MM.1S (cell line): ENCODE measurements around the gene GBX1.

Source experiments
- DNase-seq: peaks from one replicate; pipeline ENCODE4 v3.0.0-alpha.2; 2015
- H2AFZ ChIP-seq: fragments of 300-600 bp; sonication (generic); 2 replicates; pipeline ENCODE4 v1.6.0; 2016; ENCODE audit warnings: antibody characterized with exemption, low read length
- H3F3A ChIP-seq: fragments of 300-600 bp; sonication (generic); 2 replicates; pipeline ENCODE4 v1.6.1; 2016; ENCODE audit warnings: mild to moderate bottlenecking, antibody characterized with exemption, low read length, moderate library complexity, mixed read lengths; ENCODE audit not compliant: insufficient read depth
- H3K27ac ChIP-seq: fragments of 300-600 bp; sonication (generic); 2 replicates; pipeline ENCODE4 v1.5.1; 2016; ENCODE audit warnings: mild to moderate bottlenecking, low read length
- H3K27me3 ChIP-seq: fragments of 300-600 bp; sonication (generic); replicated peaks from 2 replicates; pipeline ENCODE4 v1.6.0; 2016; ENCODE audit warnings: low read length; ENCODE audit not compliant: insufficient read depth
- H3K36me3 ChIP-seq: fragments of 300-600 bp; sonication (generic); replicated peaks from 2 replicates; pipeline ENCODE4 v1.6.1; 2016; ENCODE audit warnings: mild to moderate bottlenecking, low read length, mixed read lengths; ENCODE audit not compliant: insufficient read depth
- H3K4me1 ChIP-seq: fragments of 300-600 bp; sonication (generic); 2 replicates; pipeline ENCODE4 v1.6.1; 2016; ENCODE audit warnings: low read length, mixed read lengths
- H3K4me2 ChIP-seq: fragments of 300-600 bp; sonication (generic); 2 replicates; pipeline ENCODE4 v1.6.0; 2016; ENCODE audit warnings: low read depth, low read length
- H3K4me3 ChIP-seq: fragments of 300-600 bp; sonication (generic); 2 replicates; pipeline ENCODE4 v1.5.1; 2016; ENCODE audit warnings: low read length, mixed read lengths
- H3K79me2 ChIP-seq: fragments of 300-600 bp; sonication (generic); 2 replicates; pipeline ENCODE4 v1.6.1; 2016; ENCODE audit warnings: mixed run types, low read length, mixed read lengths
- H3K9ac ChIP-seq: fragments of 300-600 bp; sonication (generic); 2 replicates; pipeline ENCODE4 v1.6.1; 2016; ENCODE audit warnings: low read length, mixed read lengths
- H3K9me2 ChIP-seq: fragments of 300-600 bp; sonication (generic); replicated peaks from 2 replicates; pipeline ENCODE4 v1.6.1; 2016; ENCODE audit warnings: mild to moderate bottlenecking, low read length, mixed read lengths; ENCODE audit not compliant: insufficient read depth
- H3K9me3 ChIP-seq: fragments of 300-600 bp; sonication (generic); replicated peaks from 2 replicates; pipeline ENCODE4 v1.6.1; 2016; ENCODE audit warnings: mild to moderate bottlenecking, low read length, mixed read lengths; ENCODE audit not compliant: insufficient read depth
- H4K20me1 ChIP-seq: fragments of 300-600 bp; sonication (generic); 2 replicates; pipeline ENCODE4 v1.6.1; 2016; ENCODE audit warnings: mild to moderate bottlenecking, low read length, moderate library complexity, mixed read lengths; ENCODE audit not compliant: insufficient read depth
- EZH2 ChIP-seq: fragments of 300-600 bp; sonication (generic); optimal IDR thresholded peaks from 2 replicates; pipeline ENCODE3; 2017; ENCODE audit warnings: low read depth, mild to moderate bottlenecking, antibody characterized with exemption, low read length, mixed read lengths
- EZH2phosphoT487 ChIP-seq: fragments of 300-600 bp; sonication (generic); IDR thresholded peaks from 2 replicates; pipeline ENCODE4 v1.6.1; 2018; ENCODE audit warnings: antibody characterized with exemption, low read length
- TF ChIP-seq, protein P1 (sequence below): fragments of 300-600 bp; sonication (generic); IDR thresholded peaks from 2 replicates; pipeline ENCODE4 v1.5.1; 2016; ENCODE audit warnings: antibody characterized with exemption, low read length, mixed read lengths

GBX1 gene

DNA sequence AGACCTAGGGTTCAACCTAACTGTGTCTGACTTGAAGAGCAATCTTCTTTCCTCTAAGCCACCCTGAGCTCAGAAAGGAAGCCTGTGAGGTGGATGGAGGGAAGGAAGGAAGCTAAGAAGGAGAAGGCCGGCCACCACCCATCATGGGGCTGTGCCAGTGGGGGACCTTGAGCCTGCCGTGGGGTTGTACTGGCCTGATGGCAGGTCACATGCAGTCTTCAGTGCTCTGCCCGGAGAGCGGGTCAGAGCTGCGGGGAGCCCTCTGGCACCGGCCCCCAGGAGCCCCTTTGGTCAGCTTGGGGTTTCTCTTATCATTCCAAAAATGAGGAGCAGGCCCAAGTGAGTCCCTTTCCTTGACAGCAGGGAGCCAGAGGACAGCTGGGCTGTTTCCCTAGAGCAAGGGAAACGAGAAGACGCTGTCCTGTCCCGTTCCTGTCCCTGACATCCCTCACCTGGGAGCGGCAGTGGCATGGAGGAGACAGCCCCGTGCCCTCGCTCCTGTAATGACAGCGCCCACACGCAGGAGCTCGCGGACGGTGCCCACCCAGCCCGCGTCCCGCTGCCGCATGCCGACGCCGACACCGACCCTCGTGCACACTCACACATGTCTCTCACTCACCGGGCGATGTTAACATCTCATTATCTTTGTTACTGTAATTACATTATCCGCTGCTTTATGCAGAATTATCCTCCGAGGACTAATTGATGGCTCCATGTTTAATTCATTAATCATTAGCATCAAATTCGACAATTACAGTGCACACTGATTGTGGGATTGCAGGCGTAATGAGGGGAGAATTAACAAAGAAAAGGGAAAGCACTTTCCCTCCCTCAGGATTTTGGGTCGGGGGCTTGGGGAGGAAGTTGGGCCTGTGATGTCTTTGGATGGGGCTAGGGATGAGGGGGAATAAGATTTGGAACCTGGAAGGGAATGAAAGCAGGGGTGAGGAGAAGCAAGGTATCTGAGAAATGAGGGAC, 31.3 kb downstream of the GBX1 start:
- Histone ChIP-seq H3K4me1 (no peaks in the 10 kb centered on the region), H4K20me1 (no peaks in the 10 kb centered on the region)

DNA sequence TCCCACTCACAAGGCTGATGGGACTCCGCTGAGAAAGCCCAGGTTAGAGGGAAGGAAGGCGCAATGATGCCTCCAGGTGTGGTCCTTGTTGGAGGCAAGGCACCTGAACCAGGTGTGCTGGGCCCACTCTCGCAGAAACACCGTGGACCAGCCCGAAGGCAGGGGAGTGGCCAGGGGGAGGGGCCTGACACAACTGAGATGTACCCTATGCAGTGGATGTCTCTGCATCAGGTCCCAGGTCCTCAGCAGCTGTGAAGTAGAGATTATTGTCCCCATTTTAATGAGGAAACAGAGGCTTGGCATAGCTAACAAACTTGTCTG, 32.0 kb downstream of the GBX1 start:
- no peaks in the 10 kb centered on the region for H3K9me2 ChIP-seq
- no peak overlapping the region for H3K27ac ChIP-seq
- no peak overlapping the region for H3K9ac ChIP-seq
- H3K4me2 ChIP-seq = no peak overlapping the region
- H3K4me3 ChIP-seq = no peak overlapping the region
- H3K79me2 ChIP-seq = no peaks in the 10 kb centered on the region
- H3K4me1 ChIP-seq = no peaks in the 10 kb centered on the region
- TF ChIP-seq EZH2phosphoT487 = no peak
- TF ChIP-seq, protein P1, sequence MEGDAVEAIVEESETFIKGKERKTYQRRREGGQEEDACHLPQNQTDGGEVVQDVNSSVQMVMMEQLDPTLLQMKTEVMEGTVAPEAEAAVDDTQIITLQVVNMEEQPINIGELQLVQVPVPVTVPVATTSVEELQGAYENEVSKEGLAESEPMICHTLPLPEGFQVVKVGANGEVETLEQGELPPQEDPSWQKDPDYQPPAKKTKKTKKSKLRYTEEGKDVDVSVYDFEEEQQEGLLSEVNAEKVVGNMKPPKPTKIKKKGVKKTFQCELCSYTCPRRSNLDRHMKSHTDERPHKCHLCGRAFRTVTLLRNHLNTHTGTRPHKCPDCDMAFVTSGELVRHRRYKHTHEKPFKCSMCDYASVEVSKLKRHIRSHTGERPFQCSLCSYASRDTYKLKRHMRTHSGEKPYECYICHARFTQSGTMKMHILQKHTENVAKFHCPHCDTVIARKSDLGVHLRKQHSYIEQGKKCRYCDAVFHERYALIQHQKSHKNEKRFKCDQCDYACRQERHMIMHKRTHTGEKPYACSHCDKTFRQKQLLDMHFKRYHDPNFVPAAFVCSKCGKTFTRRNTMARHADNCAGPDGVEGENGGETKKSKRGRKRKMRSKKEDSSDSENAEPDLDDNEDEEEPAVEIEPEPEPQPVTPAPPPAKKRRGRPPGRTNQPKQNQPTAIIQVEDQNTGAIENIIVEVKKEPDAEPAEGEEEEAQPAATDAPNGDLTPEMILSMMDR = no peak
- H4K20me1 ChIP-seq = no peaks in the 10 kb centered on the region
- H3F3A ChIP-seq = no peaks in the 10 kb centered on the region
- H3K27me3 ChIP-seq = no peaks in the 10 kb centered on the region
- DNase-seq = no peak
- no peaks in the 10 kb centered on the region for H3K9me3 ChIP-seq
- no peaks in the 10 kb centered on the region for H3K36me3 ChIP-seq
- H2AFZ ChIP-seq = no peak overlapping the region

More for the DNA sequence above, 31.3 kb downstream of the GBX1 start:
- Histone ChIP-seq H3K4me3 (no peak overlapping the region), H3K9me2 (no peaks in the 10 kb centered on the region), H3K79me2 (no peaks in the 10 kb centered on the region), H3K27ac (no peak overlapping the region), H3K27me3 (no peaks in the 10 kb centered on the region), H3F3A (no peaks in the 10 kb centered on the region), H3K9ac (no peak overlapping the region), H3K9me3 (no peaks in the 10 kb centered on the region), H2AFZ (no peak overlapping the region), H3K36me3 (no peaks in the 10 kb centered on the region), H3K4me2 (no peak overlapping the region)
- DNase-seq = no peak
- TF ChIP-seq, protein P1 = no peak
- TF ChIP-seq EZH2 (no peak), EZH2phosphoT487 (no peak)

DNA sequence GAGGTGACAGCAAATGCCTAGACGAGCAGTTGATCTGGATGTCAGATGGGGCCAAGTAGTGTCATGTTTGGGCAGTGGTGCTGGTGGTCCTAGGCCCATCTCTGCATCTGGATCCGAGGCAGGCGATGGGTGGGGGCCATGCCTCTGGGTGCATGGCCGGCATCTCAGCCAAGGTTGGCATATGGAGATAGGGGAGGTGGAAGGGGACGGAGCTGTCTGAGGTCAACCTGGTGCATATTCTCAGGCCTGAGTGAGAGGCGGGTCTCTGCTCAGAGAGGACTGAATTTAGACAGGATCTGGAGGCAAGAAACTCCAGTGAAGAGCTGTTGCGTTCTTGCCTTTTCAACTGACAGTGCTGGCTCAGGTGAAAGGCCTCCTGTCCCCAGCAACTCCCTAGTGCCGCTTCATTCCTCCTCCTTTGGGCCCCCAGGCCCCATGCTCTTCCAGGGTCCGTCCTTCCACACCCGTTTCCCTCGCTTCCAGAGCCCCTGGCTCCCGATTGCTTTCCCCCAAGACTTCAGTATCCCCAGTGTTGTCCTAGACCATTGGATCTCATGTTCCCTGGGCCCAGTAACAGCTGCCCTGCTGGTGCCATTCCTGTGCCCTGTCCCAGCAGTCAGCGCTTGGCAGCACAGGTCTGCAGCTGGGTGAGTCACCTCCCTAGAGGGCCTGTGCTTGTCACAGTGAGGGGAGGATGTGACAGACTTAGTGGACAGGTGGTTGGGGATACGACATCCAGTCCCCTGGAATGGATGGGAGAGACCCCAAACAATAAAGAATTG, 32.6 kb downstream of the GBX1 start:
- Histone ChIP-seq H3K79me2 (no peaks in the 10 kb centered on the region), H3F3A (no peaks in the 10 kb centered on the region), H3K27ac (no peak overlapping the region), H3K4me3 (no peak overlapping the region), H3K27me3 (no peaks in the 10 kb centered on the region), H3K9me3 (no peaks in the 10 kb centered on the region), H3K9me2 (no peaks in the 10 kb centered on the region), H3K4me1 (no peaks in the 10 kb centered on the region), H3K4me2 (no peak overlapping the region), H3K36me3 (no peaks in the 10 kb centered on the region), H2AFZ (no peak overlapping the region), H4K20me1 (no peaks in the 10 kb centered on the region), H3K9ac (no peak overlapping the region)
- TF ChIP-seq EZH2phosphoT487 (no peak), EZH2 (no peak)
- TF ChIP-seq, protein P1 = no peak
- DNase-seq = no peak
